Smooth muscle cell (in vitro differentiated cells): ENCODE results near the gene KIF3B. TPM values are rescaled to one million over a fixed set of nuclear protein-coding genes. Genes with fewer than 3 reads are reported as not detected.

Experiments
- DNase-seq: peaks from one replicate; lab custom pipeline; 2025; ENCODE audit not compliant: unreplicated experiment; lab: John Stamatoyannopoulos, UW
- H2AFZ ChIP-seq: fragments of 200-600 bp; sonication (generic); 2 replicates; pipeline ENCODE4 v1.6.0; 2016; ENCODE audit warnings: antibody characterized with exemption, low read depth, mild to moderate bottlenecking
- H3F3A ChIP-seq: fragments of 200-600 bp; sonication (generic); 2 replicates; pipeline ENCODE4 v1.6.0; 2017; ENCODE audit warnings: antibody characterized with exemption, low read depth
- H3K27ac ChIP-seq: fragments of 200-600 bp; sonication (generic); 2 replicates; pipeline ENCODE4 v1.5.1; 2016; ENCODE audit warnings: low read depth, mild to moderate bottlenecking
- H3K27me3 ChIP-seq: fragments of 200-600 bp; sonication (generic); 2 replicates; pipeline ENCODE4 v1.6.1; 2016; ENCODE audit warnings: low read depth, mild to moderate bottlenecking
- H3K36me3 ChIP-seq: fragments of 200-600 bp; sonication (generic); 2 replicates; pipeline ENCODE4 v1.5.1; 2016; ENCODE audit warnings: low read depth
- H3K4me1 ChIP-seq: fragments of 200-600 bp; sonication (generic); 2 replicates; pipeline ENCODE4 v1.5.1; 2016; ENCODE audit warnings: low read depth
- H3K4me2 ChIP-seq: fragments of 200-600 bp; sonication (generic); 2 replicates; pipeline ENCODE4 v1.6.0; 2016; ENCODE audit warnings: mild to moderate bottlenecking
- H3K4me3 ChIP-seq: fragments of 200-600 bp; sonication (generic); 2 replicates; pipeline ENCODE4 v1.5.1; 2016; ENCODE audit warnings: mild to moderate bottlenecking
- H3K79me2 ChIP-seq: fragments of 200-600 bp; sonication (generic); 2 replicates; pipeline ENCODE4 v1.6.0; 2016; ENCODE audit warnings: low read depth, mild to moderate bottlenecking
- H3K9ac ChIP-seq: fragments of 200-600 bp; sonication (generic); 2 replicates; pipeline ENCODE4 v1.6.0; 2016; ENCODE audit warnings: low read depth
- H3K9me3 ChIP-seq: fragments of 200-600 bp; sonication (generic); replicated peaks from 2 replicates; pipeline ENCODE4 v1.5.1; 2016; ENCODE audit warnings: low read depth
- H4K20me1 ChIP-seq: fragments of 200-600 bp; sonication (generic); 2 replicates; pipeline ENCODE4 v1.6.0; 2016; ENCODE audit warnings: low read depth
- WGBS: methylation state at CpG from one replicate; pipeline ENCODE4 v1.1.7; 2016; ENCODE audit warnings: low lambda C conversion rate; 5-methylcytosine and 5-hydroxymethylcytosine counted together
- polyA plus RNA-seq: library from polyadenylated mRNA; unstranded; fragments of >200 nt; fragmentation: Nextera tagmentation; extraction: Ambion mirVana; gene quantifications from 2 replicates; pipeline ENCODE4 v1.2.1, GENCODE V29; 2016
- total RNA-seq: library from RNA; depleted of rRNA; stranded (reverse); fragments of >200 nt; gene quantifications from 2 replicates; pipeline ENCODE4 v1.2.3, GENCODE V29; 2014
- TF ChIP-seq, protein P1 (sequence below): fragments of 200-600 bp; sonication (generic); IDR thresholded peaks from 2 replicates; pipeline ENCODE4 v1.5.1; 2017; ENCODE audit warnings: borderline replicate concordance, mild to moderate bottlenecking, antibody characterized with exemption; ENCODE audit not compliant: insufficient read depth, poor library complexity, severe bottlenecking

KIF3B gene
- total and polyA plus RNA-seq, 2 experiments from 2014 or later: 8.2 to 20.0 TPM

- Histone ChIP-seq H3K9ac (peak within 1 kb of the TSS; percentile 96), H3F3A (peaks cover 48% of the 10 kb centered on the region), H4K20me1 (peaks cover 42% of the 10 kb centered on the region), H3K27ac (peak within 1 kb of the TSS; percentile 98), H3K9me3 (no peaks in the 10 kb centered on the region), H2AFZ (peak within 1 kb of the TSS; percentile 64), H3K4me1 (peaks cover 11% of the 10 kb centered on the region), H3K4me3 (peak within 1 kb of the TSS; percentile 96), H3K79me2 (peaks cover 45% of the 10 kb centered on the region), H3K36me3 (no peaks in the 10 kb centered on the region), H3K4me2 (peak within 1 kb of the TSS; percentile 90), H3K27me3 (no peaks in the 10 kb centered on the region)
- TF ChIP-seq, protein P1, sequence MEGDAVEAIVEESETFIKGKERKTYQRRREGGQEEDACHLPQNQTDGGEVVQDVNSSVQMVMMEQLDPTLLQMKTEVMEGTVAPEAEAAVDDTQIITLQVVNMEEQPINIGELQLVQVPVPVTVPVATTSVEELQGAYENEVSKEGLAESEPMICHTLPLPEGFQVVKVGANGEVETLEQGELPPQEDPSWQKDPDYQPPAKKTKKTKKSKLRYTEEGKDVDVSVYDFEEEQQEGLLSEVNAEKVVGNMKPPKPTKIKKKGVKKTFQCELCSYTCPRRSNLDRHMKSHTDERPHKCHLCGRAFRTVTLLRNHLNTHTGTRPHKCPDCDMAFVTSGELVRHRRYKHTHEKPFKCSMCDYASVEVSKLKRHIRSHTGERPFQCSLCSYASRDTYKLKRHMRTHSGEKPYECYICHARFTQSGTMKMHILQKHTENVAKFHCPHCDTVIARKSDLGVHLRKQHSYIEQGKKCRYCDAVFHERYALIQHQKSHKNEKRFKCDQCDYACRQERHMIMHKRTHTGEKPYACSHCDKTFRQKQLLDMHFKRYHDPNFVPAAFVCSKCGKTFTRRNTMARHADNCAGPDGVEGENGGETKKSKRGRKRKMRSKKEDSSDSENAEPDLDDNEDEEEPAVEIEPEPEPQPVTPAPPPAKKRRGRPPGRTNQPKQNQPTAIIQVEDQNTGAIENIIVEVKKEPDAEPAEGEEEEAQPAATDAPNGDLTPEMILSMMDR: no peak
- WGBS: under 1% methylated on average over 67 of the region's 83 CpGs
- DNase-seq: peak; percentile 88
Measured at GRCh38 chr20:32357869-32358631, 80.6 kb downstream of the KIF3B start, which contains the start of gene ASXL1. Gene ASXL1, plus strand, starts transcription at chr20:32358331. Its CDS starts 445 bp downstream, at chr20:32358776.

- Histone ChIP-seq H3K27ac (peak overlapping the region; percentile 98), H3K9me3 (no peaks in the 10 kb centered on the region), H3K36me3 (no peaks in the 10 kb centered on the region), H3K4me3 (peak overlapping the region; percentile 96), H3K4me2 (peak overlapping the region; percentile 90), H2AFZ (no peak overlapping the region), H3K27me3 (no peaks in the 10 kb centered on the region), H3F3A (peaks cover 53% of the 10 kb centered on the region), H4K20me1 (peaks cover 47% of the 10 kb centered on the region), H3K79me2 (peaks cover 50% of the 10 kb centered on the region), H3K4me1 (peaks cover 11% of the 10 kb centered on the region), H3K9ac (peak overlapping the region; percentile 92)
- WGBS: 0% methylated on average over 20 of the region's 35 CpGs
- TF ChIP-seq, protein P1: no peak
- peak; percentile 68 for DNase-seq
Measured at GRCh38 chr20:32358632-32358882, 81.1 kb downstream of the KIF3B start.

DNA sequence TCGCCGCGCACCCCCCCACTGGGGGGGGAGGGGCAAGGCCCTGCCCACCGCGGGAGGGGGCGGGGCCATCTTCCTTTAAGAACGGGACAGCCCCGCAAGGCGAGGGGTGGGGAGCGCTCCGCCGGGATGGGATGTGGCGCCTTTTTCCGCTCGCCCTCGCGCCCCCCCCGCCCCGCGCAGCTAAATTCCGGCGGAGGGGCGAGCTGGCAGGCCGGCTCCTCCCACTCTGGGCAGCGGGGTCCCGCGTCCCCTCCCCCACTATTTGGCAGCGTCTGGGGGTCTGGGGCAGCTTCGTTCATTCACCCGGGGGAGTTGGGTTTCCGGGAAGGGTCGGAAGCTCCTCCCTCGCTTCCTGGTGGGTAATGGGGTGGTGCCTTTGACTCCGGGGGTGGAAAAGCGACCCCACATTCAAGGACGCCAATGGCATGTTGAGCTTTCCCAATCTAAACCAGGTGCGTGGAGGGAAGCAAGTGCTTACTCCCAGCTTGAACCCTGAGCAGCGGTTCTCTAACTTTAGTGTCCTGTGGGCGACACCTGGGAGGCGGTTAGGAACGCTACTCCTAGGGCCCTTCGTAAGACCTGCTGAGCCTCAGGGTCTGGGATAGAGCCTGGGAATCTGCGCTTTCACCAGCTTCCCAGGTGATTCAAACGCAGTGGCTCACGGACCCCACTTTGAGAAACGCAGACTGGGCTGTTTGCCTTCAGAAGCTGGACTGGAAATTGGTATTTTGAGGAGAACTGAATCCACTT lies 81.6 kb downstream of the KIF3B start:
- WGBS: 2% methylated on average over 43 of the region's 46 CpGs
- peak overlapping the region; percentile 90 for H3K4me2 ChIP-seq
- DNase-seq: peak; percentile 68
- TF ChIP-seq, protein P1: no peak
- peak overlapping the region; percentile 96 for H3K4me3 ChIP-seq
- no peak overlapping the region for H2AFZ ChIP-seq
- H4K20me1 ChIP-seq: peaks cover 52% of the 10 kb centered on the region
- peaks cover 11% of the 10 kb centered on the region for H3K4me1 ChIP-seq
- H3F3A ChIP-seq: peaks cover 50% of the 10 kb centered on the region
- no peaks in the 10 kb centered on the region for H3K27me3 ChIP-seq
- no peaks in the 10 kb centered on the region for H3K36me3 ChIP-seq
- H3K27ac ChIP-seq: peak overlapping the region; percentile 98
- H3K79me2 ChIP-seq: peaks cover 55% of the 10 kb centered on the region
- peak overlapping the region; percentile 92 for H3K9ac ChIP-seq
- H3K9me3 ChIP-seq: no peaks in the 10 kb centered on the region
